Smooth muscle cell of the brain vasculature (primary cell): ENCODE measurements around the gene DCN.
"Not testable (repeated sequence)": the region's sequence is repeated elsewhere in the genome, so short reads cannot be mapped to it uniquely, and the experiment has no call there.

Experiments used
- DNase-seq: peaks from one replicate; pipeline ENCODE4 v3.0.0-alpha.2; 2012; ENCODE audit warnings: low read depth, low spot score

DCN gene, protein sequence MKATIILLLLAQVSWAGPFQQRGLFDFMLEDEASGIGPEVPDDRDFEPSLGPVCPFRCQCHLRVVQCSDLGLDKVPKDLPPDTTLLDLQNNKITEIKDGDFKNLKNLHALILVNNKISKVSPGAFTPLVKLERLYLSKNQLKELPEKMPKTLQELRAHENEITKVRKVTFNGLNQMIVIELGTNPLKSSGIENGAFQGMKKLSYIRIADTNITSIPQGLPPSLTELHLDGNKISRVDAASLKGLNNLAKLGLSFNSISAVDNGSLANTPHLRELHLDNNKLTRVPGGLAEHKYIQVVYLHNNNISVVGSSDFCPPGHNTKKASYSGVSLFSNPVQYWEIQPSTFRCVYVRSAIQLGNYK

GRCh38 chr12:91182636-91183455 is at the start of gene DCN:
Gene DCN, minus strand, starts transcription at chr12:91182817. Its CDS starts 4,265 bp downstream, at chr12:91178552.
- DNase-seq, result no peak

- DNase-seq, result no peak
These were observed 48.2 kb upstream of the DCN start for GRCh38 chr12:91230841-91231240.

DNA sequence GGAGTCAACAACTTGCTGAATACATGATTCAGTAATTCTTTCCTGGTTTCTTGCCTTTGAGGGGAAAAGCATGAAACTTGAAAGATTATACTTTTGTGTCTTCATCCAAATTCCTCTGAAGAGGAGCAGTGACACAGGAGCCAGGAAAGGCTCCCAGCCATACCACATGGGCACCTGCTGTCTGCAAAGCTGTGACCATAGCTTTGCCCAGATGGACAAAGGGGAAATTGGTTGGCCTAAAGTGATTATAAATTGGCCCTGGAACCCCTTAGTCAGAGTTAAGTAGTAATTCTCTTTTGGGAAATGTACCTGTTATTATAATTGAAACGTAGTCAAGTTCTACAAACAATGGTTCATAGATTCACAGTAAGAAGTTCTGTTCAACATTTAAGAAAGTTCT is 44.3 kb upstream of the DCN start:
- DNase-seq, result no peak

- DNase-seq, result no peak
These were observed 42.7 kb upstream of the DCN start for GRCh38 chr12:91225316-91225715.

- DNase-seq, result no peak
These were observed 41.8 kb upstream of the DCN start for GRCh38 chr12:91224401-91224800.

GRCh38 chr12:91222746-91223145 is 40.1 kb upstream of the DCN start:
- DNase-seq, result no peak

DNA sequence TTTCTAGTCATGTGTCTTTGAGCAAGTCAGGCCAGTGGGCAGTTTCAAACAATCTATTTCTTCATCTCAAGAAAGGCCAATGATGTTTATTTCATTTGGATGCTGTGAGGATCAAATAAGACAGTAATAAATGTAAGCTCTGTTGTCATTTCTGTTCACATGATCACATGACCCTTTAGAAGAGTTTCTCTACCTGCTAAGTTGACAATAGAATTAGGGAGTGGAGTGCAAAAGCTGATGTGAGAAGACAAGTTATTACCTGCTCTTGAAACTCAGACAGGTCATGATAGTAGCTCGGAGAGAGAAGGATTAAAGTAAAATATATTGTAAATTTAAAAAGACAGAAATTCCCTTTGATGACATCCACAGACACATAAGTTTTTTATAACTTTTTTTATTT is 37.3 kb upstream of the DCN start:
- no peak for DNase-seq

- DNase-seq, result no peak
These were observed 36.9 kb upstream of the DCN start for GRCh38 chr12:91219511-91219910.

- DNase-seq, result no peak
These were observed 34.3 kb upstream of the DCN start for GRCh38 chr12:91216871-91217270.

DNA sequence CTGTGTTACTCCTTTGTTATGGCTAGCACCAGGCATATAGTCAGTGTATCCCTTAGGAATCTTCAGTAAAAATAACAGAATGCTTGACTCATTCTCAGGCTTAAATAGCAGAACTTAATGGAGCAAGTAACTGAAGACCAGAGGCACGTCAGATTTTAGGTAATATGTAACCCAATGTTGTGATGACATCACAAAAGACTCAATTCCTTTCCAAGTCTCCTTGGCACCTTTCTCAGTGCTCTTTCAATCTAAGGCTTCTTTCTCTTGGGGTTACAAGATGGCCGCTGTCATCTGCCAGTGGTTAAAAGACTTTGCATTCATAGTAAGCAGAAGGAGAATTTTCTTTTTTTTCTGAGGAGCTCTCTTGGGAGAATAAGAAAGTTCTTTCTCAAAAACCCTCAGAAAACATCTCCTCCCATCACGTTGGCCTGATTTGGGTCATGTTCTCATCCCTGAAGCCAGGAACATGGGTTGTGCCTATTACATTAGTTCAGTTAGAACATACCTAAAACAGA is 33.4 kb upstream of the DCN start:
- no peak for DNase-seq

GRCh38 chr12:91211866-91212265 is 29.2 kb upstream of the DCN start:
- DNase-seq, result no peak

DNA sequence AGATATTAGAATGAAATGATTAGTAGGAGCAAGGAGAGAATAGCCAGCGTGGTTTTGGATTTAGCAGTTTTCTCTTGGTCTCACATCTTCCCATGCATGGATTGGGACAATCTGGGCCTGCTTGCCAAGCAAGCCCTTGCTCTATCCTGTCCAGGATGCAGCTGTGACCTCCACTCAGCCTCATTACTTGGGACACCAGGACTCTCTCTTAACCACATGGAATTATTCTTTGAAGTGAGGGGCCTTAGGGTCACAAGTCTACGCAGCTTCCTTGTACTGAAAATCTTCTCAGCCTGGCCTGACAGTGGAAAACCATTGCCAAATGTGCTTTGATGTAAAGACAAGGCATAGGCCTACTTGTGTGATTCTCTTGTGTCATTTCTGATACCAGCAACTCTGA is 28.0 kb upstream of the DCN start:
- no peak for DNase-seq

DNA sequence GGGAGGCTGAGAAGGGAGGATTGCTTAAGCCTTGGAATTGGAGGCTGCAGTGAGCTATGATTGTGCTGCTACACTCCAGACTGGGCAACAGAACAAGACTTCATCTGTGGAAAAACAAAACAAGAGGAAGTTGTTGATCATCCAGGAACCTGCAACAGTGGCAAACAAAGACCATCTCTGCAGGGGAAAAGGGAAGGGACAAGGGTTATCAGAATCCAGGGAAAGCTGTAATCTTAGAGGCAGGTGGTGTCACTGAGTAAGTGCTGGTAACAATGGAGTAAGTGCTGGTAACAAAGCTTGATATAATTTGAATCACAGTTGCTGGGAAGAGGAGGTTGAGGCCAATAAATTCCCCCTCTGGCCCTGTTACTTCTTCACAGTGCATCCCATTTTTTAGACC is 27.5 kb upstream of the DCN start:
- DNase-seq, result no peak

GRCh38 chr12:91207301-91207700 is 24.7 kb upstream of the DCN start:
- not testable (repeated sequence) for DNase-seq

DNA sequence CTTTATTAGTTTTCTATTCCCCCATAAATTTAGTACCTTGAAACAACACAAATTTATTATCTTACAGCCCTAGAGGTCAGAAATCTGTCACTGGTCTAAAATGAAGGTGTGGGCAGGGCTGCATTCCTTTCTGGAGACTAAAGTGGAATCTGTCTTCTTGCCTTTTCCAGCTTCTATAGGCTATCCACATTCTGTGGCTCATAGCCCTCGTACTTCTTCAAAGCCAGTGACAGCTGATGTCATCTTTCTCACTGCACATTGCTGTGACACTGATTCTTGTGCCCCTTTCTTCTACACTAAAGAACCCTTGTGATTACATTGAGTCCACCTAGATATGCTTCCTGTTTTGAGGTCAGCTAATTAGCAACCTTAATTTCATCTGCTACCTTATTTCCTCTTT is 23.2 kb upstream of the DCN start:
- DNase-seq, result no peak

DNA sequence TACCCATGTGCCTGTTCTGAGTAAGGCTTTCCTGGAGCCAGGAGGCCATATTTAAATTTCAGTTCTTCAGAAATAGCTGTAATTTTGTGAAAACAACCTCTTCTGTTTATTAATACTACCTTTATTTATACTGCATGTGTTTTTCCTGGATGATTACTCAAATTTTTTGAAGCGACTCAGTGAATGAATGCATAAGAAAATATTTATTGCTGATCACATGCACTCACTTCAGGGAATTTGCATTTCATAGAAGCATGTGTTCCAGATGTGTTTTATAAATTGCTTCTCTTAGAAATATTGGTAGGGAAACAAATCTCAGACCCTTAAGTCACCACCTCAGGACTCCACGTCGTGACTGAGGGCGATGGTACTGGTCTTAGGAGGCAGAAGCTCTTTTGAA is 21.8 kb upstream of the DCN start:
- DNase-seq, result no peak

- DNase-seq, result no peak
These were observed 21.0 kb upstream of the DCN start for GRCh38 chr12:91203610-91204009.

DNA sequence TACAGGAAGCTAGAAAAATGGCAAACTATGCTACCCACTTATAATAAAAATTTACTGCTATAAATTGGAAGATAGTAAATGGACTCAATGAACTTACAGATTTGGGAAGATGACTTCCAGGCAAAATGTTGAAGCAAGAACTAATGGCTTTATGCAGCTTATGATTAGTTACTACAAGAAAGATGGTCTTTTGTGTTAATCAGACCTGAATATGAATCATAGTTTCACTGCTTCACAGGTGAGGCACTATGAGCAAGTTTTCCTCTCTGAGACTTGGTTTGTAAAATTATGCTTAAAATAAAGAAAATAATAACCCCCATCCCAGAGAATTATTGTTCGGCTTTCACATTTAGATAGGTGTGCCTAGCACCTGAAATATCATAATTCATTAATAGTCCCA is 19.8 kb upstream of the DCN start:
- no peak for DNase-seq

GRCh38 chr12:91196436-91196835 is 13.8 kb upstream of the DCN start:
- no peak for DNase-seq

- DNase-seq, result no peak
These were observed 11.9 kb upstream of the DCN start for GRCh38 chr12:91194500-91194899.

DNA sequence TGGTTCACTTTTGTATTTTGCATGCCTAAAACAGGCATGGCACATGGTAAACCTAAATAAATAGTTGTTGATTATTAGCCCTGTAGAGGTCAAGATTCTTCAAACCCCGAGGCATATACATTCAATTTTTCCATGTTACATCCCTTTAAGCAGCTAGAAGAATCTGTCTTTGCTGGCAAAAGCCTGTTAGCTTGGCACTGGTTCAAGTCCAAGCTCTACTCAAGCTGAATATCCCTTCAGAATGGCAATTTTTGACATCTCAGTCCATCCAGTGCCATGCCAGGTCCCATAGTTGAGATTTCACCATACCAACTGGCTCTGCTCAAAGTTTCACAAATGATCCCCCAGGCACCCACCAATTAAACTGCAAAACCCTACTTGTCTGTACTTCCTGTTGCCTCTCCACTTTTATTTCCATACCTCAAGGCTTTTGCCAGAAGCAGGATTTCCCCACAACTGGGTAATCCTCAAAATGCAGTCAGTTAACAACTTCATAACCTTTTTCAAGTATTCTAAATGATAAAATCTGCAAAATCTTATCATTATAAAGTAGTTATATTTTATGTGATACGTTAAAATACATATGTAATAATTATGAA is 9.0 kb upstream of the DCN start:
- DNase-seq, result no peak

DNA sequence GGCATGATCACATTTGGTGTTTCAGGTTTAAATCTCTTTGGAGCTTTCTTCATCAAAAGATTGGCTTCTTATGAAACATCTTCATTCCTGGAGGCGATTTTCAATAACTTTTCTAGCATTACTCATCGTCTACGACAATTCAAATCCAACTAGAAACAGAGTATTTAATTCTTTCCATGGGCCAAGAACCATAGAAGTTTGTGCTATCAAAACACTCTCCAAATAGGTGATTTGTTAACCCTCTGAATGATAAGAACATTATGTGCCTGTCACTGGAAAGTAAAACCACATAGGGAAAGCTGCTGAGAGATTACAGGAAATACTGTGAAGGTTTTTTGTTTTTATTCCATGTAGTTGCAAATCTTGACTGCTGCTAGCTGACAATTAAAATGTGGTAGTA is 6.9 kb upstream of the DCN start:
- no peak for DNase-seq
